ENCODE data around the gene SAMM50. TPM values are rescaled to one million over a fixed set of nuclear protein-coding genes. Genes with fewer than 3 reads are reported as not detected.
A peak's percentile ranks its signal among the peaks of the same experiment; 100 is the strongest.

SAMM50 gene
- total and polyA plus RNA-seq, 2 experiments from 2014 or later = 58.6 to 60.3 TPM

GRCh38 chr22:43953988-43954785 lies 1.1 kb upstream of the SAMM50 start:
- Histone ChIP-seq H3K27me3 (ENCODE audit: insufficient read depth) (no peaks in the 10 kb centered on the region), H3K4me3 (peak overlapping the region; percentile 97), H3K9me2 (ENCODE audit: insufficient read depth) (no peaks in the 10 kb centered on the region), H3K4me1 (ENCODE audit: insufficient read depth) (peaks cover 25% of the 10 kb centered on the region), H3K4me2 (peak overlapping the region; percentile 97), H3K27ac (ENCODE audit: low read depth) (no peak overlapping the region), H2AFZ (peak overlapping the region; percentile 92; the same call in 1 of the 2 replicates), H4K20me1 (replicated peaks; ENCODE audit: insufficient read depth) (peaks cover 12% of the 10 kb centered on the region), H3K36me3 (ENCODE audit: insufficient read depth) (0 out of 2 replicates have a peak, but pooled peaks cover 2% of the 10 kb centered on the region), H3F3A (replicated peaks; ENCODE audit: low read depth) (peaks cover 9% of the 10 kb centered on the region), H3K79me2 (replicated peaks; ENCODE audit: insufficient read depth) (peaks cover 39% of the 10 kb centered on the region)
- H3K4me3 Mint-ChIP-seq = peak overlapping the region; percentile 98
- H3K9me3 Mint-ChIP-seq = no peaks in the 10 kb centered on the region
- TF ChIP-seq STAT1 (IDR thresholded peaks at IDR 0.05; ENCODE audit: unreplicated experiment) = no peak
- TF ChIP-seq ETS1 (IDR thresholded peaks at IDR 0.05) = no peak
- no peak for TF ChIP-seq ZNF114 (CRISPR knock-in tag; IDR thresholded peaks at IDR 0.05)
- no peak for TF ChIP-seq NANOG (IDR thresholded peaks at IDR 0.05; ENCODE audit: borderline replicate concordance)
- no peak for TF ChIP-seq JUNB (IDR thresholded peaks at IDR 0.05; ENCODE audit: unreplicated experiment)
- no peak for TF ChIP-seq EZH2phosphoT487 (IDR thresholded peaks at IDR 0.05; ENCODE audit: unreplicated experiment)
- no peak for TF ChIP-seq CTCF (conservative IDR thresholded peaks at IDR 0.05; ENCODE audit: low read depth in 2 of 2)
- H3K27ac Mint-ChIP-seq = peak overlapping the region; percentile 92; the same call in 1 of the 2 replicates
- H3K27me3 Mint-ChIP-seq (ENCODE audit: insufficient read depth, low read depth, poor library complexity) = peaks cover 7% of the 10 kb centered on the region
- H3K36me3 Mint-ChIP-seq (ENCODE audit: low read depth) = no peaks in the 10 kb centered on the region; the same call in 2 of the 3 replicates
- no peak for ATAC-seq
- peaks cover 27% of the 10 kb centered on the region for H3K4me1 Mint-ChIP-seq
- no peak for DNase-seq (ENCODE audit: low spot score)

- Histone ChIP-seq H3K4me2 (peak overlapping the region; percentile 97), H3K27me3 (ENCODE audit: insufficient read depth) (no peaks in the 10 kb centered on the region), H3K9me2 (ENCODE audit: insufficient read depth) (no peaks in the 10 kb centered on the region), H3K79me2 (replicated peaks; ENCODE audit: insufficient read depth) (peaks cover 58% of the 10 kb centered on the region), H3F3A (replicated peaks; ENCODE audit: low read depth) (peaks cover 9% of the 10 kb centered on the region), H3K4me1 (ENCODE audit: insufficient read depth) (peaks cover 25% of the 10 kb centered on the region), H3K4me3 (peak overlapping the region; percentile 97), H3K27ac (ENCODE audit: low read depth) (peak overlapping the region; percentile 64; the same call in 1 of the 2 replicates), H3K36me3 (ENCODE audit: insufficient read depth) (no peaks in the 10 kb centered on the region), H4K20me1 (replicated peaks; ENCODE audit: insufficient read depth) (peaks cover 24% of the 10 kb centered on the region), H2AFZ (peak overlapping the region; percentile 78)
- Mint-ChIP-seq H3K27ac (peak overlapping the region; percentile 68), H3K27me3 (ENCODE audit: insufficient read depth, low read depth, poor library complexity) (peaks cover 7% of the 10 kb centered on the region), H3K36me3 (ENCODE audit: low read depth) (no peaks in the 10 kb centered on the region; the same call in 2 of the 3 replicates), H3K9me3 (no peaks in the 10 kb centered on the region), H3K4me3 (peak overlapping the region; percentile 98), H3K4me1 (peaks cover 27% of the 10 kb centered on the region)
- ATAC-seq (peak; percentile 4; the same call in 2 of the 3 replicates), DNase-seq (ENCODE audit: low spot score) (peak; percentile 21)
- TF ChIP-seq NANOG (IDR thresholded peaks at IDR 0.05; ENCODE audit: borderline replicate concordance) = no peak
- TF ChIP-seq ZNF462 (CRISPR knock-in tag; IDR thresholded peaks at IDR 0.05) = no peak
- TF ChIP-seq EZH2 (IDR thresholded peaks at IDR 0.05; ENCODE audit: low read depth, unreplicated experiment) = no peak
- TF ChIP-seq ZNF114 (CRISPR knock-in tag; IDR thresholded peaks at IDR 0.05) = no peak
Observed at GRCh38 chr22:43955883-43956782, 891 bp downstream of the SAMM50 start.
